HG03064 (cell line): ENCODE data around the gene ELAVL4.

ENCODE experiments used
- ATAC-seq: cut with Tn5 transposase; IDR thresholded peaks from one replicate; pipeline ENCODE4 v1.9.1; 2021; ENCODE audit warnings: low read depth; ENCODE audit not compliant: unreplicated experiment

Gene ELAVL4

GRCh38 chr1:50175719-50176639 lies 67.3 kb downstream of the ELAVL4 start:
- no peak for ATAC-seq

- ATAC-seq = no peak
These were observed 69.3 kb downstream of the ELAVL4 start for GRCh38 chr1:50177994-50178393.

GRCh38 chr1:50179639-50180038 lies 70.9 kb downstream of the ELAVL4 start:
- ATAC-seq = no peak

- ATAC-seq = no peak
These were observed 71.6 kb downstream of the ELAVL4 start for GRCh38 chr1:50180367-50180766.

- ATAC-seq = no peak
These were observed 72.4 kb downstream of the ELAVL4 start for GRCh38 chr1:50181027-50181663.

GRCh38 chr1:50183378-50184133 lies 74.8 kb downstream of the ELAVL4 start:
- ATAC-seq = no peak

- ATAC-seq = no peak
These were observed 80.6 kb downstream of the ELAVL4 start for GRCh38 chr1:50189369-50189768.

- no peak for ATAC-seq
These were observed 84.3 kb downstream of the ELAVL4 start for GRCh38 chr1:50193002-50193401.

- no peak for ATAC-seq
These were observed 86.5 kb downstream of the ELAVL4 start for GRCh38 chr1:50195205-50195604.

- ATAC-seq = no peak
These were observed 87.4 kb downstream of the ELAVL4 start for GRCh38 chr1:50196081-50196480.

- no peak for ATAC-seq
These were observed 88.5 kb downstream of the ELAVL4 start for GRCh38 chr1:50197216-50197615.

GRCh38 chr1:50208315-50208714 lies 99.6 kb downstream of the ELAVL4 start:
- no peak for ATAC-seq

- no peak for ATAC-seq
These were observed 100.0 kb downstream of the ELAVL4 start for GRCh38 chr1:50208756-50209155.

GRCh38 chr1:50209749-50210148 lies 101.0 kb downstream of the ELAVL4 start:
- no peak for ATAC-seq

- ATAC-seq = no peak
These were observed 104.8 kb downstream of the ELAVL4 start for GRCh38 chr1:50213505-50213904.

- ATAC-seq = no peak
These were observed 106.0 kb downstream of the ELAVL4 start for GRCh38 chr1:50214717-50215116.

GRCh38 chr1:50218344-50219120 lies 109.8 kb downstream of the ELAVL4 start:
- no peak for ATAC-seq

GRCh38 chr1:50228871-50229384 lies 120.2 kb downstream of the ELAVL4 start:
- no peak for ATAC-seq

GRCh38 chr1:50231209-50231608 lies 122.5 kb downstream of the ELAVL4 start:
- ATAC-seq = no peak

GRCh38 chr1:50232336-50232735 lies 123.6 kb downstream of the ELAVL4 start:
- ATAC-seq = no peak
